SU-DHL-6 (cell line): ENCODE results near the gene CFAP20DC.

ENCODE experiments used
- H2AFZ ChIP-seq: fragments of 200-600 bp; sonication (generic); 2 replicates; pipeline ENCODE4 v1.6.1; 2014; ENCODE audit warnings: low read depth, mild to moderate bottlenecking, moderate library complexity, mixed read lengths, antibody characterized with exemption, low read length; ENCODE audit not compliant: severe bottlenecking
- H3F3A ChIP-seq: fragments of 200-600 bp; shearing (Covaris generic); 2 replicates; pipeline ENCODE4 v1.6.0; 2016; ENCODE audit warnings: antibody characterized with exemption, mild to moderate bottlenecking; ENCODE audit not compliant: insufficient read depth
- H3K27ac ChIP-seq: fragments of 200-600 bp; sonication (generic); 2 replicates; pipeline ENCODE4 v1.5.1; 2016; ENCODE audit warnings: low read depth, mild to moderate bottlenecking, low read length, moderate library complexity, mixed read lengths
- H3K27me3 ChIP-seq: fragments of 200-600 bp; sonication (generic), shearing (Covaris generic); 2 replicates; pipeline ENCODE4 v1.6.0; 2014; ENCODE audit warnings: mild to moderate bottlenecking, low read length
- H3K36me3 ChIP-seq: fragments of 200-600 bp; sonication (generic); 2 replicates; pipeline ENCODE4 v1.6.1; 2014; ENCODE audit warnings: mild to moderate bottlenecking, low read length, mixed read lengths
- H3K4me2 ChIP-seq: fragments of 300-600, 200-600 bp; shearing (Covaris generic), sonication (generic); 2 replicates; pipeline ENCODE4 v1.6.0; 2014; ENCODE audit warnings: low read length, low read depth, mild to moderate bottlenecking; ENCODE audit not compliant: poor library complexity, severe bottlenecking
- H3K4me3 ChIP-seq: fragments of 200-600 bp; sonication (generic); 2 replicates; pipeline ENCODE4 v1.5.1; 2014; ENCODE audit warnings: antibody characterized with exemption, low read length, mild to moderate bottlenecking, mixed read lengths; ENCODE audit not compliant: insufficient read depth, poor library complexity, severe bottlenecking
- H3K79me2 ChIP-seq: fragments of 200-600 bp; sonication (generic); 2 replicates; pipeline ENCODE4 v1.6.1; 2014; ENCODE audit warnings: mild to moderate bottlenecking, low read length, moderate library complexity; ENCODE audit not compliant: insufficient read depth
- H3K9ac ChIP-seq: fragments of 200-600 bp; sonication (generic); 2 replicates; pipeline ENCODE4 v1.7.0; 2014; ENCODE audit warnings: mild to moderate bottlenecking, low read length
- H3K9me2 ChIP-seq: fragments of 200-600 bp; sonication (generic); replicated peaks from 2 replicates; pipeline ENCODE4 v1.6.1; 2014; ENCODE audit warnings: low read length; ENCODE audit not compliant: insufficient read depth
- H3K9me3 ChIP-seq: fragments of 200-600 bp; sonication (generic); 2 replicates; pipeline ENCODE4 v1.6.1; 2014; ENCODE audit warnings: low read length, mixed read lengths; ENCODE audit not compliant: insufficient read depth
- H4K20me1 ChIP-seq: fragments of 200-600 bp; sonication (generic); 2 replicates; pipeline ENCODE4 v1.6.1; 2014; ENCODE audit warnings: low read depth, mild to moderate bottlenecking, antibody characterized with exemption, low read length, moderate library complexity, mixed read lengths
- EZH2phosphoT487 ChIP-seq: fragments of 200-600 bp; sonication (generic), shearing (Covaris generic); conservative IDR thresholded peaks from 2 replicates; pipeline ENCODE4 v1.6.1; 2018; ENCODE audit warnings: mild to moderate bottlenecking, antibody characterized with exemption, low read length, moderate library complexity, mixed read lengths
- TF ChIP-seq, protein P1 (sequence below): fragments of 200-600 bp; sonication (generic); IDR thresholded peaks from one replicate; pipeline ENCODE4 v1.5.1; 2017; ENCODE audit warnings: antibody characterized with exemption, mild to moderate bottlenecking, low read length, moderate library complexity; ENCODE audit not compliant: insufficient read depth, poor library complexity, severe bottlenecking

The CFAP20DC gene

DNA sequence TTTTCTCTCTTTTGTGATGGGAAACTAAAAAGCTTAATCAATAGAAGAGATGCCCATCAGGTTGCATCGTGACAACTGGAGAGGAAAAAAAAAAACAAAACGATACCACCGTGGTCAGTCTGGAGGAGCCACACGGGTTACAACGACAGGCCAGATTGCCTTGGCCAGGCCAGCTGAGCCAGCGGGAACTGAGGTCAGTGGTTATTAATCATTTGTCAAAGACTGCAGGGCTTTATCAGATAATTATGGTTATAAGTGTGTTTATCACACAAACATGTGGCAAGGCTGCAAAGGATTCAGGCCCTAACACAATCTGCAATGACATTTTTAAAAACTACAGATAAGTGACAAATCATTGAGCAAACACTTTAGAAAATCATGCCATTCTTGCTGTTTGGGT is 248.3 kb downstream of the CFAP20DC start:
- Histone ChIP-seq H4K20me1 (no peaks in the 10 kb centered on the region), H3K79me2 (no peaks in the 10 kb centered on the region), H3K27me3 (no peaks in the 10 kb centered on the region), H3K9ac (no peak overlapping the region), H3K36me3 (no peaks in the 10 kb centered on the region), H3K9me3 (no peaks in the 10 kb centered on the region), H3K4me3 (no peak overlapping the region), H3K9me2 (no peaks in the 10 kb centered on the region), H3K27ac (no peak overlapping the region), H3F3A (no peaks in the 10 kb centered on the region), H3K4me2 (no peak overlapping the region), H2AFZ (no peak overlapping the region)
- TF ChIP-seq, protein P1, sequence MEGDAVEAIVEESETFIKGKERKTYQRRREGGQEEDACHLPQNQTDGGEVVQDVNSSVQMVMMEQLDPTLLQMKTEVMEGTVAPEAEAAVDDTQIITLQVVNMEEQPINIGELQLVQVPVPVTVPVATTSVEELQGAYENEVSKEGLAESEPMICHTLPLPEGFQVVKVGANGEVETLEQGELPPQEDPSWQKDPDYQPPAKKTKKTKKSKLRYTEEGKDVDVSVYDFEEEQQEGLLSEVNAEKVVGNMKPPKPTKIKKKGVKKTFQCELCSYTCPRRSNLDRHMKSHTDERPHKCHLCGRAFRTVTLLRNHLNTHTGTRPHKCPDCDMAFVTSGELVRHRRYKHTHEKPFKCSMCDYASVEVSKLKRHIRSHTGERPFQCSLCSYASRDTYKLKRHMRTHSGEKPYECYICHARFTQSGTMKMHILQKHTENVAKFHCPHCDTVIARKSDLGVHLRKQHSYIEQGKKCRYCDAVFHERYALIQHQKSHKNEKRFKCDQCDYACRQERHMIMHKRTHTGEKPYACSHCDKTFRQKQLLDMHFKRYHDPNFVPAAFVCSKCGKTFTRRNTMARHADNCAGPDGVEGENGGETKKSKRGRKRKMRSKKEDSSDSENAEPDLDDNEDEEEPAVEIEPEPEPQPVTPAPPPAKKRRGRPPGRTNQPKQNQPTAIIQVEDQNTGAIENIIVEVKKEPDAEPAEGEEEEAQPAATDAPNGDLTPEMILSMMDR, result no peak
- no peak for TF ChIP-seq EZH2phosphoT487

DNA sequence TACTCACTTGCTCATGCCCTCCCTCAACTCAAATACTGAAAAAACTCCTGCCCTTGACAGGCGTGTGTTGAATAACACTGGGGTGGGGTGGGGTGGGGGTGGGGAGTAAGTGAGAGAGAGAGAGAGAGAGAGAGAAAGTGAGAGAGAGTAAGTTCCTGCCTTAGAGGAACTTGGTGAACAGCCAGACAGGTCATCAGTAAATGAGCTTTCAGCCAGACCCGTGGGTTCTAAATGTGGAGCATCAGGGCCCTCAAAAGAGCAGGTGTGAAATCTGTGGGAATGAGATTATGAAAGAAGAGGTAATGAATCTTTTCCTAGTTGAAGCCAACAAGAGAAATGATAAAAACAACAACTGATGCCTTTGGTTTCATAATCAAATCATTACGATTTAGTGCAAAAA is 248.9 kb downstream of the CFAP20DC start:
- Histone ChIP-seq H3K27ac (no peak overlapping the region), H3K9ac (no peak overlapping the region), H3K4me3 (no peak overlapping the region), H3K9me2 (no peaks in the 10 kb centered on the region), H3K36me3 (no peaks in the 10 kb centered on the region), H3K9me3 (no peaks in the 10 kb centered on the region), H2AFZ (no peak overlapping the region), H4K20me1 (no peaks in the 10 kb centered on the region), H3K27me3 (no peaks in the 10 kb centered on the region), H3F3A (no peaks in the 10 kb centered on the region), H3K79me2 (no peaks in the 10 kb centered on the region), H3K4me2 (no peak overlapping the region)
- TF ChIP-seq, protein P1, result no peak
- TF ChIP-seq EZH2phosphoT487, result no peak

DNA sequence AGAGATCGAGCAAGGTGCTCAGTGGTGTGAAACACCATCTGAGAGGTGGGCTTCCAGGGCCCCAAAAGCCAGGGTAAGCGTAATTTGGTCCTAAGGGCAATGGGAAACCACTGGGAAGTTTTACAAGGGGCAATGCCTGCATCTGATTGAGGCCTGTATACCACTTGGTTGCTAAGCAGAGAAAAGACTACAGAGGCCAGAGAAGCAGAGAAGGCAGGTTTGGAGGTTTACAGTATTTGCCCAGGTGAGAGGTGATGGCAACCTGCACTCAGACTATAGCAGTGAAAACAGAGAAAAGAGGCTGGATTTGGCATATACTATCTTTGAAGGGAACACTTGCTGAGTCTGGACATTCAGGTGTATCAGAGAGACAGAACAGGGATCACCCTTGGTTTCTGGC is 249.8 kb downstream of the CFAP20DC start:
- Histone ChIP-seq H3K27ac (no peak overlapping the region), H3K79me2 (no peaks in the 10 kb centered on the region), H3K27me3 (no peaks in the 10 kb centered on the region), H3K9me3 (no peaks in the 10 kb centered on the region), H3K4me2 (no peak overlapping the region), H2AFZ (no peak overlapping the region), H3K9ac (no peak overlapping the region), H3K36me3 (no peaks in the 10 kb centered on the region), H3F3A (no peaks in the 10 kb centered on the region), H3K4me3 (no peak overlapping the region), H4K20me1 (no peaks in the 10 kb centered on the region), H3K9me2 (no peaks in the 10 kb centered on the region)
- no peak for TF ChIP-seq EZH2phosphoT487
- TF ChIP-seq, protein P1, result no peak
